Activated T-cell treated with anti-CD3 and anti-CD28 coated beads, Interleukin-2, amount 50 U/mL, for 48 hours (primary cell): ENCODE results near the gene TLCD3B.
A peak's percentile ranks its signal among the peaks of the same experiment; 100 is the strongest.
"Not testable (repeated sequence)": the region's sequence is repeated elsewhere in the genome, so short reads cannot be mapped to it uniquely, and the experiment has no call there.

Experiments
- DNase-seq, 2 experiments: peaks; one replicate each; pipeline ENCODE4 v3.0.0-alpha.2; 2020

TLCD3B gene

GRCh38 chr16:30060836-30061554 lies 29.9 kb upstream of the TLCD3B start:
- no peak for DNase-seq

- DNase-seq = no peak
These were observed 29.3 kb upstream of the TLCD3B start for GRCh38 chr16:30060346-30060745.

- peak; percentile 73 to 78 for DNase-seq
These were observed 24.0 kb upstream of the TLCD3B start for GRCh38 chr16:30054959-30055553.

GRCh38 chr16:30054451-30054850 lies 23.4 kb upstream of the TLCD3B start:
- DNase-seq = no peak

DNA sequence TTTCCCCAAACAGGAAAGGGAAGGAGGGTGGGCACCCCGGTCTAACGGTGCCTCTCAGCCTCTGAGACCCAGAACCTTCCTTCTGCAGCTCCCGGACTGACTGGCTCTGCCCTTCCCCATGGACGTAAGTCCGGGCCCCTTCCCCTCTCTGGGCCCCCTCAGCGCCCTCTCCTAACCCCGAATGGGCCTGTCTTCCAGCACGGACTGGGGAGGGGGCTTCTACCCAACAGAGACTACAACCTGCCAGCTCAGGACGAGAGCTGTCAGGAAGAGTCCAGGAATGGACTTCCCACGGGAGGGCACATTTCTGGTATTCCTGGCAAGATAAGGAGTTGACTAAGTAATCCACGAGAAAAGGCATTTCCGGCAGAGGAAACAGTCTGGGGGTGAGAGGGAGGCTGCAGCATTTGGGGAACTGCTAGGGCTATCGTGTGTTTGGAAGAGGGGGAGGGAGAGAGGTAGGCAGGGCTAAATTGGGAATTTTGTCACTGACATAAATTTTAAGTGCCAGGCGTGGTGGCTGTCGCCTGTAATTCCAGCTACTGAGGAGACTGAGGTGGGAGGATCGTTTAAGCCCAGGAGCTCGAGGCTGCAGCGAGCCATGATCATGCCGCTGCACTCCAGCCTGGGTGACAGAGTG lies 22.4 kb upstream of the TLCD3B start:
- no peak for DNase-seq

- peak; percentile 95 to 97 for DNase-seq
These were observed 21.8 kb upstream of the TLCD3B start for GRCh38 chr16:30052671-30053372.

GRCh38 chr16:30051518-30051917 lies 20.4 kb upstream of the TLCD3B start:
- no peak for DNase-seq

GRCh38 chr16:30049871-30050270 lies 18.8 kb upstream of the TLCD3B start:
- DNase-seq = no peak

DNA sequence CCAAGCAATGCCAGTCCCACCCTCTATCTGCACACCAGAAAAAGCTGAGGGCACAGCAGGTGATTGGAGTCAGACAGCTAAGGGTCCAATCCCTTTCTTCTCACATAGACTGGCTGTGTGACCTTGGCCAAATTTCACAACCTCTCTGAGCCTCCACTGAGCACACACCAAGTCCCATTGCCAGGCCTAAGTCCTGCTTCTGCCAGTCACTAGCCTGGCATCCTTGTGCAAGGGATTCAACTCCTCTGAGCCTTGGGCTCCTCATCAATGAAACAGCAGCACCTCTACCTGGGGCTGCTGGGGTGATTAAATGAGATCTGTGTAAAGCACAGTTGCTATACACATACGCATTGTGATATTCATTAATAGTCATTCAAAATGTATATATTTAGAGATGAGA lies 15.5 kb upstream of the TLCD3B start:
- DNase-seq = no peak

GRCh38 chr16:30046178-30046577 lies 15.1 kb upstream of the TLCD3B start:
- no peak for DNase-seq

GRCh38 chr16:30041841-30042240 lies 10.8 kb upstream of the TLCD3B start:
- no peak for DNase-seq

- not testable (repeated sequence) for DNase-seq
These were observed 9.6 kb upstream of the TLCD3B start for GRCh38 chr16:30040690-30041089.

GRCh38 chr16:30040221-30040620 lies 9.2 kb upstream of the TLCD3B start:
- DNase-seq = no peak

DNA sequence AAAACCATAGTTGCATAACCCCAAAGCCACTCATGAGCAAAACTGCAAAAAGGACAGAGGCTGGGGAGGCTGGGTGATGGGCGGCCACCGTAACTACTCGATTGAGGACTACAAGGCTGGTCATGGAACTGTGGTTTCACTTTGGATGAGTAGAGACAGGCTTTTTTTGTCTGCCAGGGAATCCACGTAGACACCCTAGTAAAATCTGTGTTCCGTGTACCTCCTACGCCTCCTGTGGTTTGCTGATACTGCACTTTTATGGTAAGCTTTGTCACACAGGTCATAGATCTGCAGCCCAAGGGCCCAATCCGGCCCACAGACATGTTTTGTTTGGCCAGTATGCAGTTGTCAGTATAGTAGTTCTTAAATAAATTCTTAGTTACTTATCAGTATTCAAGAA lies 2.2 kb upstream of the TLCD3B start:
- peak in 1 of 2 experiments; percentile 40 for DNase-seq

DNA sequence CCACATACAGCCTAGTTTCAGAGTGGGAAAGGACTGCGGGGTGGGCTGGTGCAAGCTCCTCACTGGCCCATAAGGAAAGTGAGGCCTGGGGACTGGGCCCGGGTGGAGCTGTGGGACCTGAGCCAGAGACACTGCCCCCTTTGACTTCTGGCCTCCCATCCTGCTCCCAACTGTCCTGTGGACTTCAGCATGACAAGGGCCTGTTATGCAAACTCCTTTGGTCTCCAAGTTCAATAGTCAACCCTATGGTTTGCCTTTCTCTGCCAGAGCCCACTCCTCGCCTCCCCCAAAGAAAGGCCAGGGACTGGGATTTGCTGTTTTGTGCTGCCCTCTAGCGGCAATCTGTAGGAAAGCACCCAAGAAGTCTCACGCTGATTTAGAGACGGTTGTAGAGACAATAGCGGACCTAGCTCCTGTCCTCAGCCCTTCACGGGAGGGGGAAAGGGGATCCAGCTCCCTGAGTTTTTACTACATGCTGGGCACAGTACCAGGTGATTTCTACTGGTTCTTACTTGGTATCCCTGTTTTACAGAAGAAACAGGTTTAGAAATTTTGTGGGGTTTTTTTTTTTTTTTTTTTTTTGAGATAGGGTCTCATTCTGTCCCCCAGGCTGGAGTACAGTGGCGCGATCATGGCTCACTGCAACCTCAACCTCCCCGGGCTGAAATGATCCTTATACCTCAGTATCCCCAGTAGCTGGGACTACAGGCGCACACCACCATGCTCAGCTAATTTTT lies 1.2 kb upstream of the TLCD3B start:
- DNase-seq = peak; percentile 80 to 82

GRCh38 chr16:30031477-30031918 lies 427 bp upstream of the TLCD3B start:
- DNase-seq = no peak

- DNase-seq = no peak
These were observed 923 bp downstream of the TLCD3B start for GRCh38 chr16:30030011-30030685.

DNA sequence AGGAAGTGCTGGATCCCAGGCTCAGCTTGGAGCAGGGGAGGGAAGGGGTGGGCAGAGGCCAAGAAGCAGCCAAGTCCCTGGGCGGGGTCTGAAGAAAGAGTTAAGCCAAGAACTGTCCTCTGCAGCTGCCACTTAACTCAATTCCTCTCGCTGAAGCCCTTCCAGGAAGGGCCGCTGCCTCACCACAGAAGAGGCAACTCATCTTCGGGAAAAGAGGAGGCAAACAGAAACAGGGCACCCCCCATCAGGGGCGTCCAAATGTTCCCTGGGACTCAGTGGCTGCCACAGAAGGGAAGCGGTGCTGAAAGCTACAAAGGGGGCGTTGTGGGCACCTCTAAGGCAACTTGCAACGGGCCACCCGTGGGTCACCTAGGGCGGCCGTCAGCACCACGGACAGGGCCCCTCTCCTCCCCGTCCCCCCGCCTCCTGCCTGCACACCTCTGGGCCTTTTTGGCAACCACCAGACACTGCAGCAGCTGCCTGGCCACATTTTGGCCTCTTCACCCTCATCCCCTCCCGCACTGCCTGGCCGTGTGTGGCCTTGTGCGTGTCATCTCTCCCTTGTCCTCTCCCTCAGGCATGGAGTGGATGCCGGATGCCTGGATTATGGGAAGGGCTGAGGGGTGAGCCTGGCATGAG lies 2.5 kb downstream of the TLCD3B start:
- DNase-seq = peak; percentile 40 to 52

GRCh38 chr16:30027588-30028437 lies 3.3 kb downstream of the TLCD3B start:
- DNase-seq = no peak

GRCh38 chr16:30026449-30026848 lies 4.6 kb downstream of the TLCD3B start:
- no peak for DNase-seq

DNA sequence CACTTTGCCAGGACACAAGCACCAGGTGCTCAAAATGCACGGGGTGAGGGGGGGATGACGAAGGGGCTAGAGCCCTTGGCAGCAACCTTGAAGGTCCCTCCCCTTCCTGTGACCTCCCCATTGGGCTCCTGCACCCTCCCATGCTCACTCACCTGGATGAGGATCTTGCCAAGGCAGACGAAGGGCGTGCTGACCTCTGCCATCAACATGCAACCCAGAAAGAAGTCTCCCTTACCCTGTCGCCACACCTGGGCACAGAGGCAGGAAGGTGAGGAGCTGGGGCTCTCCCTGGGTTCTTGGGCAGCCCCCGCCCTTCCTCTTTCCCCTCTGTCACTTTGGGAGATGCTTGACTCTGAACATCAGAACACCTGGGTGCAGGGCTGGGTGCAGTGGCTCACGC lies 5.5 kb downstream of the TLCD3B start:
- DNase-seq = no peak
